ENCODE data around the gene METAP2.

The METAP2 gene

GRCh38 chr12:95549392-95550084 is 75.6 kb downstream of the METAP2 start:
- DNase-seq (ENCODE audit: low read depth in 2 of 2), result no peak

GRCh38 chr12:95551305-95551704 is 77.4 kb downstream of the METAP2 start, which contains the start of gene USP44:
Gene USP44, minus strand, starts transcription at chr12:95551476. Its CDS starts 17,220 bp downstream, at chr12:95534256.
- DNase-seq (ENCODE audit: low read depth in 2 of 2), result no peak

DNA sequence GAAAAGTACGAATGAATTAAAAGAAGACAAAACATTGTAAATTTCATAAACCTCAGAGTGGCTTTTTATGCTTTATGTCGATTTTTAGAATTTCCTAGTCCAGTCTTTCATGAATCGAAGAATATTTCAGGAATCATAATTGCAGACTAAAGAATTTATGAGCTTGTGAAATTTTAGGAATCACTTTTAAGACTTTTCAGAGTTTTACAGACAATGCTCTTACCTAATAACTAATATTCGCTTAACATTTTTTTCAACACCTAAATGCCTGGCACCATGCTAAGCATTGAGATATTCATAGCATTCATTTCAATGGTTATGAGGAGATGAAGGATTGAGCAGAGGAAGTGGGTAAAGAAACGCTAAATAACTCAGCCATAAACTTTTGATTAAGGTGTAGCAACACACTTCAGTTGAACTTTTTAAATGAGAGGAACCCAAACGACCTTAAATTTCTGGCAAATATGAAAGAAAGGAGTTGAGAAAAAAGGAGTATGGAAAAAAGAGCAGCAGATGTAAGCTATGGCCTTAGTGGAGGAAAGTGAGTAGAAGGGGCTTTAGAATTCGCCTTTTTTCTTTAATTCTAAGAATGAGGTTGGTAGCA is 78.1 kb downstream of the METAP2 start:
- no peak for DNase-seq (ENCODE audit: low read depth in 2 of 2)

- no peak for DNase-seq (ENCODE audit: low read depth in 2 of 2)
Observed at GRCh38 chr12:95553197-95553943, 79.4 kb downstream of the METAP2 start.

- no peak for DNase-seq (ENCODE audit: low read depth in 2 of 2)
Observed at GRCh38 chr12:95554532-95555071, 80.7 kb downstream of the METAP2 start.

GRCh38 chr12:95557625-95558024 is 83.7 kb downstream of the METAP2 start:
- DNase-seq (ENCODE audit: low read depth in 2 of 2), result no peak
